Right atrium auricular region (tissue), 2 donors: Measurements from ENCODE around the gene PPP4R3B. TPM values are rescaled to one million over a fixed set of nuclear protein-coding genes. Genes with fewer than 3 reads are reported as not detected.

Experiments used
- DNase-seq: peaks from one replicate; pipeline ENCODE4 v3.0.0-alpha.2; 2019; ENCODE audit warnings: low spot score
- H3K27ac ChIP-seq, 2 donors: fragments of 200-600 bp; sonication (generic); 1 replicate in 1 of 2; 2 replicates in 1 of 2; pipeline ENCODE4 v1.5.1; 2016 to 2019
- H3K27me3 ChIP-seq, 2 donors: fragments of 200-600 bp; sonication (generic); one replicate each; pipeline versions ENCODE4 v1.5.1 to v1.6.0; 2017 to 2019
- H3K36me3 ChIP-seq: fragments of 200-600 bp; sonication (generic); one replicate; pipeline ENCODE4 v1.5.1; 2016
- H3K4me1 ChIP-seq, 2 donors: fragments of 200-600 bp; sonication (generic); one replicate each; pipeline versions ENCODE4 v1.5.1 to v1.6.0; 2017 to 2019
- H3K4me3 ChIP-seq, 2 donors: fragments of 200-600 bp; sonication (generic); 1 replicate in 1 of 2; 2 replicates in 1 of 2; pipeline ENCODE4 v1.5.1; 2017 to 2019; ENCODE audit warnings: mild to moderate bottlenecking in 1 of 2, moderate library complexity in 1 of 2
- H3K9me3 ChIP-seq, 2 donors: fragments of 200-600 bp; sonication (generic); one replicate each; pipeline ENCODE4 v1.5.1; 2019
- total RNA-seq, 2 donors: library from RNA; depleted of rRNA; stranded (reverse); fragments of >200 nt; gene quantifications; one replicate each; pipeline ENCODE4 v1.1.0, GENCODE V29; 2016
- TF ChIP-seq, protein P1 (sequence below), 2 donors: fragments of 200-600 bp; sonication (generic); IDR thresholded peaks; one replicate each; pipeline ENCODE4 v1.5.1; 2019; ENCODE audit warnings: antibody characterized with exemption in 2 of 2

PPP4R3B gene
- total RNA-seq, 2 donors from 2014 or later = 22.8 to 23.4 TPM

DNA sequence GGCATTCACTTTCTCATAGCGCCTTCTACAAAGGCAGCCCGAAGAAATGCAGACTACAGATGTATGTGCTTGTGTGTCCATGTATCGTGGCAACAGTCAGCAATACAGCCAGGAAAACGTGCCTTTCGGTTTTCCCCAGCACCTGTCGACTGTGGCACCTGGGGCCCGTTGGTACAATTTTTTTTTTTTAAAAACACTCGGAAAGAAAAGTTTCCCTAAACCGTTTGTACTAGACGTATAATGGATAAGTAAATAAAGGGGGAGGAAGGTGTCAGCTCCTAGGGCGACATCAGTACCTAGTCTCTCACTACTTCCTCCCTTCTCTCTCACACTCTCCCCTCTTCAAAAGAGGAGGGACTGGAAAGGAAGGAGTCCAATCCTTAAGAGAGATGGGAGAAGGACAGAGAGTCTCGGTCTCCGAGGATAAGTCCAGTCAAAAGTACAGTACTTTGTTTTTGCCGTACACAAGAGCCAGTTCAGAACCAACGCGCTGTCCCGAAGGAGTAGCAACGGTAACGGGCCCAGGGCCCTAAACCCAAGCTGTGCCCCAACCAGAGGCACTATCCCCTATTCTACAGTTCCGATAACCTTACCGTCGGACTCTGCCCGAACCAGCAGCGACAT, 759 bp downstream of the PPP4R3B start:
- no peaks in the 10 kb centered on the region for H3K27me3 ChIP-seq
- H3K4me1 ChIP-seq = peaks cover 0 to 37% of the 10 kb centered on the region in 2 donors
- TF ChIP-seq, protein P1, sequence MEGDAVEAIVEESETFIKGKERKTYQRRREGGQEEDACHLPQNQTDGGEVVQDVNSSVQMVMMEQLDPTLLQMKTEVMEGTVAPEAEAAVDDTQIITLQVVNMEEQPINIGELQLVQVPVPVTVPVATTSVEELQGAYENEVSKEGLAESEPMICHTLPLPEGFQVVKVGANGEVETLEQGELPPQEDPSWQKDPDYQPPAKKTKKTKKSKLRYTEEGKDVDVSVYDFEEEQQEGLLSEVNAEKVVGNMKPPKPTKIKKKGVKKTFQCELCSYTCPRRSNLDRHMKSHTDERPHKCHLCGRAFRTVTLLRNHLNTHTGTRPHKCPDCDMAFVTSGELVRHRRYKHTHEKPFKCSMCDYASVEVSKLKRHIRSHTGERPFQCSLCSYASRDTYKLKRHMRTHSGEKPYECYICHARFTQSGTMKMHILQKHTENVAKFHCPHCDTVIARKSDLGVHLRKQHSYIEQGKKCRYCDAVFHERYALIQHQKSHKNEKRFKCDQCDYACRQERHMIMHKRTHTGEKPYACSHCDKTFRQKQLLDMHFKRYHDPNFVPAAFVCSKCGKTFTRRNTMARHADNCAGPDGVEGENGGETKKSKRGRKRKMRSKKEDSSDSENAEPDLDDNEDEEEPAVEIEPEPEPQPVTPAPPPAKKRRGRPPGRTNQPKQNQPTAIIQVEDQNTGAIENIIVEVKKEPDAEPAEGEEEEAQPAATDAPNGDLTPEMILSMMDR (IDR thresholded peaks at IDR 0.05) = no peak
- peak overlapping the region; percentile 92 to 97 for H3K27ac ChIP-seq
- no peak for DNase-seq
- peak overlapping the region; percentile 94 to 98 for H3K4me3 ChIP-seq
- H3K36me3 ChIP-seq = peaks cover 9% of the 10 kb centered on the region
- no peaks in the 10 kb centered on the region for H3K9me3 ChIP-seq

DNA sequence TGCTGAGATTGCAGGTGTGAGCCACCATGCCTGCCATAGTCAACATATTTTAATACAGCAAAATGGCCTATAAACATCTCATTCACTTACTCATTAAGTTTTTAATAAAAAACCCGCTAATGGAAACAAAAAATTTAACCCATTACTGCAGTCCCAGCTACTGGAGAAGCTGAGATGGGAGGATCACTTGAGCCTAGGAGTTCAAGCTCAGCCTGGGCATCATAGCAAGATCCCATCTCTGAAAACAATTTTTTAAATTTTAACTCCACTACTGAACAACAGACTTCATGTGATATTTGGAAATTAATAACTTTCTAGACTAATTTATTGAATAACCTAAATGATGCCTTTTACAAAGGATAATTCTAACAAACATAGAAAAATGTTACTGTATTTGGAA, 5.4 kb downstream of the PPP4R3B start:
- DNase-seq = no peak
- Histone ChIP-seq H3K4me3 (no peak overlapping the region), H3K4me1 (peaks cover 0 to 23% of the 10 kb centered on the region in 2 donors), H3K27me3 (no peaks in the 10 kb centered on the region), H3K9me3 (no peaks in the 10 kb centered on the region), H3K27ac (no peak overlapping the region), H3K36me3 (peaks cover 18% of the 10 kb centered on the region)
- TF ChIP-seq, protein P1 (IDR thresholded peaks at IDR 0.05) = no peak

DNA sequence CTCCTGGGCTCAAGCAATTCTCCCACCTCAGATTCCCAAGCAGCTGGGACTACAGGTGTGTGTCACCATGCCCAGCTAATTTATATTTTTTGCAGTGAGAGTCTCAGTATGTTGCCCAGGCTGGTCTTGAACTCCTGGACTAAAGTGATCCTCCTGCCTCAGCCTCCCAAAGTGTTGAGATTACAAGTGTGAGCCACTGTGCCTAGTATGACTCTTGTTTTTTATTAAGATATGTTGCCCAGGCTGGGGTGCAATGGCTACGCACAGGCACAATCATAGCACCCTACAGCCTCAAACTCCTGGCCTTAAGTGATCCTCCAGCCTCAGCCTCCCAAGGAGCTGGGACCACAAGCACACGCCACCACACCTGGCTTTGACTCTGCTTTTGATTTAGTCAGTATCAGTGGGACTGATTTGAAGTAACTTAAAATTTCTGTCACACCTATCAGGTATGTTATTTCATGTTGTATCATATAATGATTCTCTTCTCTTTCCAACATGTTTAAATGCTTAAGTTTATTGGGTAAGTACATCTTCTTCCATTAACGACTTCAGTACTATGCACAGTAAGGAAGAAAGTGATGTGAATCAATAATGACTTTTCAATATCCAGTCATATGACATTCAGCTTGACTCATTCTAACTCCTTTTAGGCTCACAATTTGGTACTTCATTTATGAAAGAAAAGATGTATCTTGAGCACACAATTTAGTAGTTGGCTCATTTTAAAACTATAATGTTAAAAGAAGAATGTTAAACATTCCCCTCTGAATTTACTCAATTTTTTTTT, 6.3 kb downstream of the PPP4R3B start:
- TF ChIP-seq, protein P1 (IDR thresholded peaks at IDR 0.05) = no peak
- no peak overlapping the region for H3K27ac ChIP-seq
- H3K9me3 ChIP-seq = no peaks in the 10 kb centered on the region
- peaks cover 18% of the 10 kb centered on the region for H3K36me3 ChIP-seq
- no peaks in the 10 kb centered on the region for H3K27me3 ChIP-seq
- no peak for DNase-seq
- H3K4me3 ChIP-seq = no peak overlapping the region
- H3K4me1 ChIP-seq = peaks cover 0 to 19% of the 10 kb centered on the region in 2 donors

DNA sequence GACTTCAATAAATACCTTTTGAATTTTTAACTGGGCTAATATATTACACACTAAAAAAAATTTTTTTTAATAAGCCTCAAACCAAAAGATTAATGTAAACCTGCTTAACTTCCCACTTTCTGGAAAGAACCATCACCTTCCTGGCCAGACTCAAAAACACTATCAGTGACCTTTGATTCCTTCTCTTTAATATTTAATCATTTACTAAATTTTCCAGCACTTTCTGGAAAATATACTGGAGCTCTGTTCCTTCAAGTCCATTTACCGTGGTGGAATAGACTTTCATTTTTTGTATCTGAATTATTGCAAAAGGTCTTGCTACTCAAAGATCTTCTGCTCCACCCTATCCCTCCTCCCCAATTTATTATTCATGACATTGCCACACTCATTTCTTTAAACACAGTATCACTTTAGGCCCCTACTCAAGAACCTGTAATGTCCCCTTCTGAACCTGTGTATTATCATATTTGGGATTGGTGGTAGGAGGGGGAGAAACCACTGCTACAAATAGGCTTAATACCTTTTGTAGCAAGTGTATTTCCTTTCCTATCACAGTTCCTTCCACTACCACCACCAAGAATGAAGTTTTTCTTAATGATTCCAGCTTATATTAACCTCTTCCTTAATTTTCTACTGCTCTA, 7.4 kb downstream of the PPP4R3B start:
- H3K4me3 ChIP-seq = no peak overlapping the region
- TF ChIP-seq, protein P1 (IDR thresholded peaks at IDR 0.05) = no peak
- DNase-seq = no peak
- peaks cover 0 to 10% of the 10 kb centered on the region in 2 donors for H3K4me1 ChIP-seq
- H3K36me3 ChIP-seq = peaks cover 18% of the 10 kb centered on the region
- no peak overlapping the region for H3K27ac ChIP-seq
- no peaks in the 10 kb centered on the region for H3K9me3 ChIP-seq
- H3K27me3 ChIP-seq = no peaks in the 10 kb centered on the region

DNA sequence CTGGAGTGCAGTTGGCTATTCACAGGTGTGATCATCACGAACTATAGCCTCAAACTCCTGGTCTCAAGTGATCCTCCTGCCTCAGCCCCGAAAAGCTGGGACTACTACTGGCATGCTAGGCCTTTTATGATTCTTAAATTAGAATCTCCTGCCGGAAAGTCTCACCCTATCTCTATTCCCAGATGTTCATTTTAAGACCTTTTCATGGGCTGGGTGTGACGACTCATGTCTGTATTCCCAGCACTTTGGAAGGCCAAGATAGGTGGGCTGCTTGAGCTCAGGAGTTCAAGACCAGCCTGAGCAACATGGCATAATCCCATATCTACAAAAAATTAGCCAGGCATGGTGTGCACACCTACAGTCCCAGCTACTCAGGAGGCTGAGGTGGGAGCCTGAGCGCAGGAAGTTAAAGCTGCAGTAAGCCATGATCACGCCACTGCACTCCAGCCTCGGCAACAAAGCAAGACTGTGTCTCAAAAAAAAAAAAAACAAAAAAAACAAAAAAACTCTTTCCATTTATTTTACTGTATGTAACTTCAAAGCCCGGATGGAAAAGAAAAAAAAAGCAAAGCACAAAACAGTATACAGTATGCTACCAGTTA, 8.1 kb downstream of the PPP4R3B start:
- H3K9me3 ChIP-seq = no peaks in the 10 kb centered on the region
- TF ChIP-seq, protein P1 (IDR thresholded peaks at IDR 0.05) = no peak
- no peak overlapping the region for H3K27ac ChIP-seq
- no peak overlapping the region for H3K4me3 ChIP-seq
- H3K4me1 ChIP-seq = peaks cover 0 to 11% of the 10 kb centered on the region in 2 donors
- H3K27me3 ChIP-seq = no peaks in the 10 kb centered on the region
- DNase-seq = no peak
- peaks cover 18% of the 10 kb centered on the region for H3K36me3 ChIP-seq
